Left lung (tissue), 10 donors: Measurements from ENCODE around the gene TFB1M. TPM values are rescaled to one million over a fixed set of nuclear protein-coding genes. Genes with fewer than 3 reads are reported as not detected.
"Not testable (repeated sequence)": the region's sequence is repeated elsewhere in the genome, so short reads cannot be mapped to it uniquely, and the experiment has no call there.

Experiments used
- ATAC-seq: fragments of 200-7000 bp; cut with Tn5 transposase; one replicate; pipeline ENCODE4 v1.9.1; 2020; ENCODE audit warnings: moderate library complexity
- DNase-seq, 4 donors: peaks; one replicate each; pipeline ENCODE4 v3.0.0-alpha.2; 2013 to 2020
- H3K27ac ChIP-seq, 2 donors: fragments of 200-600 bp; sonication (generic) in 1 of 2; one replicate each; pipeline versions ENCODE4 v1.5.0 to v1.8.0; 2020 to 2021
- H3K27me3 ChIP-seq, 2 donors: fragments of 200-600 bp; sonication (generic) in 1 of 2; one replicate each; pipeline versions ENCODE4 v1.5.0 to v1.8.0; 2020 to 2021
- H3K36me3 ChIP-seq, 2 donors: fragments of 200-600 bp; sonication (generic) in 1 of 2; one replicate each; pipeline versions ENCODE4 v1.5.0 to v1.8.0; 2020 to 2021
- H3K4me1 ChIP-seq, 2 donors: fragments of 200-600 bp; one replicate each; pipeline ENCODE4 v1.8.0; 2021
- H3K4me3 ChIP-seq, 2 donors: fragments of 200-600 bp; sonication (generic) in 1 of 2; one replicate each; pipeline versions ENCODE4 v1.5.0 to v1.8.0; 2020 to 2021; ENCODE audit warnings: mild to moderate bottlenecking in 1 of 2
- H3K9me3 ChIP-seq, 2 donors: fragments of 200-600 bp; sonication (generic) in 1 of 2; one replicate each; pipeline versions ENCODE4 v1.5.0 to v1.8.0; 2020 to 2021
- CTCF ChIP-seq, 2 donors: fragments of 200-600 bp; sonication (generic) in 1 of 2; IDR thresholded peaks; one replicate each; pipeline versions ENCODE4 v1.5.0 to v1.8.0; 2021; ENCODE audit warnings: antibody characterized with exemption in 2 of 2
- intact Hi-C, 2 donors: fragments of 100-400 bp; cut with DNase I; formaldehyde crosslinking; loops; one replicate each; pipeline versions ENCODE4 v1.11.2 to v1.14.2; 2022
- polyA plus RNA-seq, 6 donors: library from polyadenylated mRNA; unstranded; fragments of 120-200 nt; gene quantifications; one replicate each; pipeline ENCODE4 v1.2.1, GENCODE V29; 2013; ENCODE audit not compliant: insufficient read length in 6 of 6
- total RNA-seq, 2 donors: library from RNA; stranded (reverse); fragmentation: NEBNext Ultra II Directional; extraction: Animal tissue kit (Norgen Biotek cat#: 25700); gene quantifications; one replicate each; pipeline ENCODE4 v1.2.1, GENCODE V29; 2021
- donor health status: DM: no; HTN: yes; CAD: no.
- donor health status: DM: no; HTN: no; CAD: no.

The TFB1M gene
- total and polyA plus RNA-seq, 8 donors = 20.6 to 29.4 (median 24.0) TPM

GRCh38 chr6:155335265-155335664 is 21.0 kb upstream of the TFB1M start:
- ATAC-seq (no peak), DNase-seq (no peak)
- Histone ChIP-seq H3K27ac (no peak overlapping the region), H3K27me3 (no peaks in the 10 kb centered on the region), H3K4me3 (no peak overlapping the region), H3K9me3 (peaks cover 0 to 17% of the 10 kb centered on the region in 2 donors), H3K4me1 (no peaks in the 10 kb centered on the region), H3K36me3 (no peaks in the 10 kb centered on the region)
- no peak for TF ChIP-seq CTCF (IDR thresholded peaks at IDR 0.05)
- intact Hi-C loops = no loop called here

GRCh38 chr6:155334073-155334472 is 19.8 kb upstream of the TFB1M start:
- ATAC-seq, H3K36me3 ChIP-seq, H3K4me1 ChIP-seq, H3K27ac ChIP-seq, H3K27me3 ChIP-seq, intact Hi-C loops, H3K4me3 ChIP-seq, H3K9me3 ChIP-seq, DNase-seq: not testable (repeated sequence)

- DNase-seq (no peak), ATAC-seq (no peak)
- Histone ChIP-seq H3K4me1 (peaks cover 0 to 3% of the 10 kb centered on the region in 2 donors), H3K36me3 (no peaks in the 10 kb centered on the region), H3K27me3 (no peaks in the 10 kb centered on the region), H3K27ac (no peak overlapping the region), H3K9me3 (peaks cover 0 to 6% of the 10 kb centered on the region in 2 donors), H3K4me3 (no peak overlapping the region)
- no peak for TF ChIP-seq CTCF (IDR thresholded peaks at IDR 0.05)
- intact Hi-C loops = no loop called here
Observed at GRCh38 chr6:155333414-155333813, 19.1 kb upstream of the TFB1M start.

GRCh38 chr6:155330922-155331321 is 16.6 kb upstream of the TFB1M start:
- no peak for TF ChIP-seq CTCF (IDR thresholded peaks at IDR 0.05)
- Histone ChIP-seq H3K4me3 (no peak overlapping the region), H3K9me3 (peaks cover 0 to 2% of the 10 kb centered on the region in 2 donors), H3K27ac (no peak overlapping the region), H3K4me1 (peaks cover 0 to 3% of the 10 kb centered on the region in 2 donors), H3K27me3 (no peaks in the 10 kb centered on the region), H3K36me3 (no peaks in the 10 kb centered on the region)
- intact Hi-C loops = no loop called here
- ATAC-seq (no peak), DNase-seq (no peak)

- intact Hi-C loops = no loop called here
- ATAC-seq (no peak), DNase-seq (no peak)
- Histone ChIP-seq H3K9me3 (peaks cover 0 to under 1% of the 10 kb centered on the region in 2 donors), H3K27ac (no peak overlapping the region), H3K36me3 (no peaks in the 10 kb centered on the region), H3K4me1 (peaks cover 0 to 3% of the 10 kb centered on the region in 2 donors), H3K27me3 (no peaks in the 10 kb centered on the region), H3K4me3 (no peak overlapping the region)
- no peak for TF ChIP-seq CTCF (IDR thresholded peaks at IDR 0.05)
Observed at GRCh38 chr6:155330133-155330734, 15.9 kb upstream of the TFB1M start.
